ENCODE measurements around the gene NR6A1. TPM values are rescaled to one million over a fixed set of nuclear protein-coding genes. Genes with fewer than 3 reads are reported as not detected.

The NR6A1 gene
- total RNA-seq, 1 experiment from 2014 or later: 164 TPM

DNA sequence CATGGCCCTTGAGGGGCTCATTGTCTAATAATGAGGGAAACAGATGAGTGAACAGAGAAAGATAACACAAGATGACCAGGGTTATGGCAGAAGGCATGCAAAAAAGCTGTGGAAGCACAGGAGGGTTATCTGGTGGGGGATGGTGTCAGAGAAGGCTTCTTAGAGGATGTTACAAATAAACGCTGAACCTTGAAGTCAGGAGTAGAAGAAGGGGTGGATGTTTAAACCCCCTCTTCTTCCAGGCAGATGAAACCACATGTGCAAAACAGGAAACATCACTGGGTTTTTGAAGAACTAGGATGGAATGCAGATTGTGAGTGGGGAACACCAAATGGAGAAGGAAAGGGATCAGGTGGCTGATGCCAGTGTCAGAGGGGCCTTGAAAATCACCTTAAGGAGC, 222.1 kb downstream of the NR6A1 start:
- Mint-ChIP-seq H3K4me1 (peaks cover 24% of the 10 kb centered on the region), H3K36me3 (peaks cover 7% of the 10 kb centered on the region; the same call in 1 of the 2 replicates), H3K4me3 (no peak overlapping the region), H3K9me3 (no peaks in the 10 kb centered on the region), H3K27me3 (ENCODE audit: low read depth) (no peaks in the 10 kb centered on the region), H3K27ac (peak overlapping the region; percentile 42)
- ChIA-PET CTCF (interaction anchor here (0.6 to 7.7 kb wide), 3 partner anchors 13 to 1837 kb away, joined by 4 to 95 read pairs (median 42); no protein-coding TSS in a partner anchor), POLR2A (no interaction called here)
- DNase-seq (ENCODE audit: low spot score) (no peak), ATAC-seq (no peak)
- TF ChIP-seq HMGA2 (CRISPR knock-in tag; IDR thresholded peaks at IDR 0.05) (no peak), NR3C1 (CRISPR knock-in tag; conservative IDR thresholded peaks at IDR 0.05; ENCODE audit: low read depth) (no peak), RELA (CRISPR knock-in tag; IDR thresholded peaks at IDR 0.05; ENCODE audit: borderline replicate concordance) (no peak), TEAD4 (CRISPR knock-in tag; IDR thresholded peaks at IDR 0.05) (no peak)
- TF ChIP-seq, protein P1, sequence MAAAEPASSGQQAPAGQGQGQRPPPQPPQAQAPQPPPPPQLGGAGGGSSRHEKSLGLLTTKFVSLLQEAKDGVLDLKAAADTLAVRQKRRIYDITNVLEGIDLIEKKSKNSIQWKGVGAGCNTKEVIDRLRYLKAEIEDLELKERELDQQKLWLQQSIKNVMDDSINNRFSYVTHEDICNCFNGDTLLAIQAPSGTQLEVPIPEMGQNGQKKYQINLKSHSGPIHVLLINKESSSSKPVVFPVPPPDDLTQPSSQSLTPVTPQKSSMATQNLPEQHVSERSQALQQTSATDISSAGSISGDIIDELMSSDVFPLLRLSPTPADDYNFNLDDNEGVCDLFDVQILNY (CRISPR knock-in tag; IDR thresholded peaks at IDR 0.05): no peak

- no peak for TF ChIP-seq ZNF281 (CRISPR knock-in tag; IDR thresholded peaks at IDR 0.05)
- no peak for TF ChIP-seq ERG (CRISPR knock-in tag; IDR thresholded peaks at IDR 0.05)
- no peak for TF ChIP-seq FOXK1 (CRISPR knock-in tag; IDR thresholded peaks at IDR 0.05)
- no peak for TF ChIP-seq ELF4 (CRISPR knock-in tag; IDR thresholded peaks at IDR 0.05; ENCODE audit: low read depth)
- no peak for TF ChIP-seq KAT7 (CRISPR knock-in tag; IDR thresholded peaks at IDR 0.05; ENCODE audit: borderline replicate concordance)
- H3K9me3 Mint-ChIP-seq: no peaks in the 10 kb centered on the region
- DNase-seq (ENCODE audit: low spot score) (no peak), ATAC-seq (no peak)
- no peak overlapping the region for H3K4me3 Mint-ChIP-seq
- POLR2A ChIA-PET: interaction anchor here (0.5 kb wide), 1 partner anchor 69 kb away, joined by 3 read pairs; no protein-coding TSS in a partner anchor
- CTCF ChIA-PET: interaction anchor here (1.0 to 4.9 kb wide), 7 partner anchors 8 to 168 kb away, joined by 3 to 42 read pairs (median 4); no protein-coding TSS in a partner anchor
- peaks cover 24% of the 10 kb centered on the region for H3K4me1 Mint-ChIP-seq
- no peaks in the 10 kb centered on the region for H3K27me3 Mint-ChIP-seq (ENCODE audit: low read depth)
- H3K36me3 Mint-ChIP-seq: peaks cover 31% of the 10 kb centered on the region
- 0 out of 2 replicates have a peak overlapping the region, but pooled peaks have one; percentile 4 for H3K27ac Mint-ChIP-seq
Measured at GRCh38 chr9:124544535-124544934, 226.6 kb downstream of the NR6A1 start.

DNA sequence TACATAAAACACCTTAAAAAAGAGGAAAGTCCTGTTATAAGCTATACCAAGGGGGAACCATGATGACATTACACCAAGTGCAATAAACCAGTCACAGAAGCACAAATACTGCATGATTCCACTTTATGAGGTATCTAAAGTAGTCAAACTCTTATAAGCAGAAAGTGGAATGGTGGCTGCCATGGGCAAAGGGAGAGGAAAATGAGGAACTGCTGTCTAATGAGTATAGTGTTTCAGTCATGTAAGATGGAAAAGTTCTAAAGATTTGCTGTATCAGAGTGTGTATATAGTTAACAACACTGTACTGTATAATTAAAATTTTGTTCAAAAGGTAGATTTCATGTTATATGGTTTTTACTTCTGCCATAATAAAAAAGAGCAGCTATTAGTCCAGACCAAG, 229.3 kb downstream of the NR6A1 start:
- H3K4me3 Mint-ChIP-seq: no peak overlapping the region
- H3K4me1 Mint-ChIP-seq: peaks cover 16% of the 10 kb centered on the region
- CTCF ChIA-PET: no interaction called here
- ATAC-seq (no peak), DNase-seq (ENCODE audit: low spot score) (no peak)
- H3K27me3 Mint-ChIP-seq (ENCODE audit: low read depth): no peaks in the 10 kb centered on the region
- no peaks in the 10 kb centered on the region for H3K9me3 Mint-ChIP-seq
- H3K36me3 Mint-ChIP-seq: peaks cover 36% of the 10 kb centered on the region
- POLR2A ChIA-PET: no interaction called here
- H3K27ac Mint-ChIP-seq: no peak overlapping the region
- no peak for TF ChIP-seq RORB (CRISPR knock-in tag; IDR thresholded peaks at IDR 0.05)
- TF ChIP-seq EMX1 (CRISPR knock-in tag; IDR thresholded peaks at IDR 0.05): no peak
- TF ChIP-seq ZBTB21 (CRISPR knock-in tag; IDR thresholded peaks at IDR 0.05; ENCODE audit: borderline replicate concordance): no peak
- no peak for TF ChIP-seq TEAD1 (CRISPR knock-in tag; IDR thresholded peaks at IDR 0.05)
- TF ChIP-seq, protein P2, sequence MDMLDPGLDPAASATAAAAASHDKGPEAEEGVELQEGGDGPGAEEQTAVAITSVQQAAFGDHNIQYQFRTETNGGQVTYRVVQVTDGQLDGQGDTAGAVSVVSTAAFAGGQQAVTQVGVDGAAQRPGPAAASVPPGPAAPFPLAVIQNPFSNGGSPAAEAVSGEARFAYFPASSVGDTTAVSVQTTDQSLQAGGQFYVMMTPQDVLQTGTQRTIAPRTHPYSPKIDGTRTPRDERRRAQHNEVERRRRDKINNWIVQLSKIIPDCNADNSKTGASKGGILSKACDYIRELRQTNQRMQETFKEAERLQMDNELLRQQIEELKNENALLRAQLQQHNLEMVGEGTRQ (CRISPR knock-in tag; IDR thresholded peaks at IDR 0.05): no peak
- no peak for TF ChIP-seq KAT7 (CRISPR knock-in tag; IDR thresholded peaks at IDR 0.05; ENCODE audit: borderline replicate concordance)
- TF ChIP-seq NFE2L1 (CRISPR knock-in tag; IDR thresholded peaks at IDR 0.05): no peak
- TF ChIP-seq FOXK1 (CRISPR knock-in tag; IDR thresholded peaks at IDR 0.05): no peak
- no peak for TF ChIP-seq SOX15 (CRISPR knock-in tag; IDR thresholded peaks at IDR 0.05)
- TF ChIP-seq NR3C1 (CRISPR knock-in tag; conservative IDR thresholded peaks at IDR 0.05; ENCODE audit: low read depth): no peak
- TF ChIP-seq, protein P3, sequence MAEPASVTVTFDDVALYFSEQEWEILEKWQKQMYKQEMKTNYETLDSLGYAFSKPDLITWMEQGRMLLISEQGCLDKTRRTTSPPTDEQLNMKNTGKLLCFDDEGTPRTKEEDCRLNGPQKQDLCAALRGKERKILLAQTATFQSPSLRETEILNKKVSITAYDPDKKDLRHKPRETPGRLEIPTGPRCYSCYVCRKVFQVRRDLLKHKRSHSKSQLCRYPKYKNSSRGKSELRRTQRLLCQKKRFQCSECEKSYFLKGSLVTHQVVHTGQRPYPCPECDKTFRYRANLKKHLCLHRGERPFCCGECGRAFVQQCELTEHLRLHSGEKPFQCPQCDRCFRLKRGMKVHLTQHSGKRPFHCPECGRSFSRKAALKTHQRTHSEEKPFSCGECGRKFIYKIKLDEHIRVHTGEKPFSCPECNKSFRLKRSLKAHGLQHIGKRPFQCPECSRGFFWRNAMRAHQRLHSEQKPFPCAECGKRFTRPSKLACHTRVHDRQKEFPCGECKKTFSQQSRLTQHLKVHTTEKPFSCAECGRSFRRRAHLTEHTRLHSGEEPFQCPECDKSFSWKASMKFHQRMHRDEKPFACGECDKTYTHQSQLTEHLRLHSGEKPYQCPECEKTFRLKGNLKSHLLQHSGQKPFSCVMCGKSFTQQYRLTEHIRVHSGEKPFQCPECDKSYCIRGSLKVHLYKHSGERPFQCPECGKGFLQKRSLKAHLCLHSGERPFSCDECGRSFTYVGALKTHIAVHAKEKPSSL (CRISPR knock-in tag; conservative IDR thresholded peaks at IDR 0.05): no peak
- no peak for TF ChIP-seq PREB (CRISPR knock-in tag; IDR thresholded peaks at IDR 0.05; ENCODE audit: borderline replicate concordance)
- TF ChIP-seq, protein P4, sequence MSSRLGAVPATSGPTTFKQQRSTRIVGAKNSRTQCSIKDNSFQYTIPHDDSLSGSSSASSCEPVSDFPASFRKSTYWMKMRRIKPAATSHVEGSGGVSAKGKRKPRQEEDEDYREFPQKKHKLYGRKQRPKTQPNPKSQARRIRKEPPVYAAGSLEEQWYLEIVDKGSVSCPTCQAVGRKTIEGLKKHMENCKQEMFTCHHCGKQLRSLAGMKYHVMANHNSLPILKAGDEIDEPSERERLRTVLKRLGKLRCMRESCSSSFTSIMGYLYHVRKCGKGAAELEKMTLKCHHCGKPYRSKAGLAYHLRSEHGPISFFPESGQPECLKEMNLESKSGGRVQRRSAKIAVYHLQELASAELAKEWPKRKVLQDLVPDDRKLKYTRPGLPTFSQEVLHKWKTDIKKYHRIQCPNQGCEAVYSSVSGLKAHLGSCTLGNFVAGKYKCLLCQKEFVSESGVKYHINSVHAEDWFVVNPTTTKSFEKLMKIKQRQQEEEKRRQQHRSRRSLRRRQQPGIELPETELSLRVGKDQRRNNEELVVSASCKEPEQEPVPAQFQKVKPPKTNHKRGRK (CRISPR knock-in tag; IDR thresholded peaks at IDR 0.05; ENCODE audit: borderline replicate concordance): no peak
- TF ChIP-seq FOXJ3 (CRISPR knock-in tag; IDR thresholded peaks at IDR 0.05; ENCODE audit: borderline replicate concordance): no peak
- no peak for TF ChIP-seq PRRX2 (CRISPR knock-in tag; IDR thresholded peaks at IDR 0.05)

Measured in WTC11 (cell line).